Stimulated activated CD4-positive, alpha-beta T cell treated with anti-CD3 and anti-CD28 coated beads, TNF-alpha, amount 100 ng/mL, for 48 hours (primary cell): ENCODE measurements around the gene PPP1R9B.

Experiments
- DNase-seq, 3 donors: peaks; one replicate each; pipeline ENCODE4 v3.0.0-alpha.2; 2020; ENCODE audit warnings: low read depth in 3 of 3

Gene PPP1R9B

DNA sequence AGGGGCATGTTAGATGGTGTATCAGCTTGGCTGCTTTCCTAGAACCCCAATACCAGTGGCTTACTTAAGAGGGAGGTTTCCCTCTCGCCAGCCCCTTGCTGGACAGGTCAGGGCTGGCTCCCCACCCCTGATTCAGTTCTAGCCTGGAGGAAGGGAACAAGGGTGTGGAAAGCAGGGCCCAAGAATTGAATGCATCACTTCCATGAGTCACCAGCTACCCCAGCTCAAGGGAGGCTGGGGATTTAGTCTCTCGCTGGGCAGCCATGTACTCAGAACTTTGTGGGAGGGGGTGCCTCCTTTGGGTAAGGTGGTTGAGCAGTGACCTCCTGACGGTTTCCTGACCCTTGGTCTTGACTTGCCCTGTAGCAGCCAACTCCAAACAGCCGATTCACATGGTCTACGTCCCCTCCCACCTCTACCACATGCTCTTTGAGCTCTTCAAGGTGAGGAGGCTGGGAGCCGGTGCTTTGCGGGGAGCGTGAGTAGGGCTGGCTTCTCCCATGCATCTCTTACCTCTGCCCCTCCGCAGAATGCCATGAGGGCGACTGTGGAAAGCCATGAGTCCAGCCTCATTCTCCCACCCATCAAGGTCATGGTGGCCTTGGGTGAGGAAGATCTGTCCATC lies 42.6 kb downstream of the PPP1R9B start:
- DNase-seq, result no peak

DNA sequence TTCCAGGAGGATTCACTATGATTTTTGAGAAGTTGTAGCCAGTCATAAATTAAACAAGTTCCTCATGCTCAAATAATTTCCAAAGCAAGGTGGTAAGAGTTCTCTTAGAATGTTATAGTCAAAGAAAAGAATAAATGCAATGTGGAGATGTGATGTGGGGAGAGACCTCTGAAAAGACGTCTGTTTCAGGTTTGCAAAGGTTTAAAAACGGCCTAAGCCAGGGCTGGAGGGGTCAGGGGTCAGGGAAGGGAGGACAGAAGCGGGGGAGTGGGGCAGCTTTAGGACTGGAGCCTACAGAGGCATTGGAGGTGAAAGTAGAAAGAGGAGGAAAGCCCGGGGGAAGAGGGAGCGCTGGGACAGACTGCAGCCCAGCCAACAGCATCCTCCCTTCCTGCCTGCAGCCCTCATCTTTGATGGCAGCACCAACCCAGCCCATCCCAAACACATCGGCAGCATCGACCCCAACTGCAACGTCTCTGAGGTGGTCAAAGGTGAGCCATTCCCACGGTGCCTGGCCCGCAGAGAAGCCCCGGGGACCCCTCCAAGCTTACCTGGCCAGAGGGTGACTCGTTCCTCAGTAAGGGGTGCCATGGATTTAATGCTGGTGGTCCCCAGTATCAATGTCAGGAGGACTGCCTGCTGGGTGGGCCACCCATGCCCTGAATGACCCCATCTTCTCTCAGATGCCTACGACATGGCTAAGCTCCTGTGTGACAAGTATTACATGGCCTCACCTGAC lies 43.9 kb downstream of the PPP1R9B start:
- DNase-seq, result no peak

DNA sequence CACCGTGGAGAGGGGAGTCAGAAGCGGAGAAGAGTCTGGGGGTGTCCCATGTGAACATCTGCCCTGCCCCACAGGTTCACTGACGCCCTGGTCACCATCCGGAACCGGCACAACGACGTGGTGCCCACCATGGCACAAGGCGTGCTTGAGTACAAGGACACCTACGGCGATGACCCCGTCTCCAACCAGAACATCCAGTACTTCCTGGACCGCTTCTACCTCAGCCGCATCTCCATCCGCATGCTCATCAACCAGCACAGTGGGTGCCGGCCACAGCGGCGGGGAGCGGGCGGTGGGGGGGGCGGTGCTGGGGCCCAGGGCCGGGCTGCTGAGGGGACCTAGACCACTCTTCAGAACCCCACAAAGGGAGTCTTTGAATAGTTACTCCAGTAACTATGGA lies 44.7 kb downstream of the PPP1R9B start:
- no peak for DNase-seq

DNA sequence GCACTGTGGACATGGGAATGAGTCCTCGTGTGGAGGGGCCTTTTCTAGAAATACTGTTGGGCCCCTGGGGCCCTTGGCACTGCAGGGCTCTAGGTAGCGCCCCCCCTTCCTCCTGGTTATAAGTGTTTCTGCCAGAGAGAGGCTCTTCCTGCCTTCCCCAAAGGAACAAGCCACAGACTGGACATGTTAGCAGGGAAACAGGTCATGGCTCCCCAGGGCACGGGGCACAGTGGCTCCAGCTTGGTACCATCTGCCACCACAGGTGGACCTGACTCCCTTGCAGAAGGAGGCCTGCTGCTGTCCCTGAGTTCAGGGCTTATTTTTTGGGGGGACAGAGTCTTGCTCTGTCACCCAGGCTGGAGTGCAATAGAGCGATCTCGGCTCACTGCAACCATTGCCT lies 46.5 kb downstream of the PPP1R9B start:
- DNase-seq, result no peak

DNA sequence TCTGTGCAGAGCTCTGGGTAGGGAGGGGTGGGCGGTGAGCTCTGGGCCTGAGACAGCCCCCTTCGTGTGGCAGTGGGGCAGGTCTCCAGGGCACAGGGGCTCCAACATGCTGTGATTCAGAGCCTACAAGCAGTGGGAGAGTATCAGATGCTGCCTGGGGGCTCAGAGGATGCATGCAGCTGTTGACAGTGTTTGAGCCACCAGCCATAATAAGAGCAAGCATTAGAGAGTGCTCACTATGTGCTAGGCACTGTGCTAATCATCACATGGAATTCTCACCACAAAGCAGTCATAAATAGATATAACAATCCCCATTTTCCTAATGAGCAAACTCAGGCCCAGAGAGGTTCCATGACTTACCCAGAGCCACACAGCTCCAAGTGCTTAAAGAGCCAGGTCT lies 47.2 kb downstream of the PPP1R9B start:
- no peak for DNase-seq

DNA sequence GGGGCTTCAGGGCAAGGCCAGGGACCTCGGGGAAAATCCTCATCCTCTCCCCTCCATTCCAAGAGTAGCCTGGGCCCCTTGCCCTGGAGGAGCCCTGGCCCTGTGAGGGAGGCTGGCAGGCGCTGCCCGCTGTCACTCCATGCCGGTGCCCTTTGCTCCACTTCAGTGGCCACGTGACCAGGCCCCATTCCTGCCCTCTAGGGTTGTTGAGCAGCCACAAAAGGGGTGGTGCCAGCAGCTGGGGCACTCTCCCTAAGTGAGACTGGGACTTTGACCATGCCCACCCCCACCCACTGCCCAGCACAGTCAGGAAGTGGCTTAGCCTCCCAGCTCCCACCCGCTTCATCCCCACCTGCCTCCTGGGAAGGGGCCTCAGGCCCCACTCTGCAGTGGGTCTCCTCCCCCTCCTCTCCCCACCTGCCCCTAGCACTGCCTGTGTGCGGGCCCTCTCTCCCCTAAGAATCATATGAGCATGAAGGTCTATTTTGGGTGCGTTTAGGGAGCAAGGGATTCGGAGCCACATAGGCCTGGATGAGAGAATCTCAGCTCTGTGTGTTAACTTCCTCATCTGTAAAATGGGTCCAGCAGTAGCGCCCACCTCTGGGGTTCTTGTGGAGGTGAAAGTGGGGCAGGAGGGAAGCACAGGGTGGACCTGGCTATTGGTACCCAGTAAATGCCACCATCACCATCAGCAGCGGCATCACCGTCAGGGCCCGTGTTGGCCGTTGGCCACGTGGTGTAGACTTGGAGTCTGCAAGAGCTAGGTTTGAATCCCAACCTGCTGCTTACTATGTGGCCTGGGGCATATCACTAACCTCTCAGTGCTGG lies 48.1 kb downstream of the PPP1R9B start:
- DNase-seq, result no peak

DNA sequence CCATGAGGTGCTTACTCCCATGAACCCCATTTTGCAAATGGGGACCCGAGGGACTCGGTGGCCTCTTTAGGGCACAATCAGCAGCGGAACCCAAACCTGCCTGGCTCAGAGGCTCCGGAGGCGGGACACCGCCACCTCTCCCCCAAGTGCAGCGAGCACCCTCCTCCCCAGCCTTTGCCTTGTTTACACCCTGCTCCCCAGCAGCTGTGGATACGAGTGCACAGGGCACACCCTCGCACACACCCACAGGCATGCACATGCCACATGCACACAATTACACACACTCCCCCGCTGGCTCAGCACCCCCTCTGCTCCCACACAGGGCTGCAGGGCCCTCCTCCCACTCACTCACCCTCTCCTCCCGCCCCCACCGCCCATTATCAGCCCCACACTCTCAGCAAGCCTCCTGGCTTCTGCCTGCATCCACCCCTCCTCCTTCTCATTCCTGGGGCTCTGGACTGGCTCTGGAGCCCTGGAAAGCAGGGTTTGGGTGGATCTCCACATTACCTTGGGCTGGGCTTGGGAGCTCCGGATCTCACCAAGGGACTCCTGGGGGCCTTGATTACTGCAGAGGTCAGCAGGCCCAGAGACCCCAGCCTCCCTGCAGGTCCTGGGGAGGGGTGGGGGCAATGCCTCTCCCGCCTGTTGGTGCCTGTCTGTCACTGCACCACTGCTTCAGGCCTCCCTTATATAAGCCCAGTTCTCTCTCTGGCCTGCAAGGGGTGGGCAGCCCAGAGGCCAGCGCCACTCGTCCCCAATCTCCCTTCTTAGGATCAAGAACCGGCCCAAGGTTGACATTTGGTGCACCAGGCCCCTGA lies 48.9 kb downstream of the PPP1R9B start:
- no peak for DNase-seq

DNA sequence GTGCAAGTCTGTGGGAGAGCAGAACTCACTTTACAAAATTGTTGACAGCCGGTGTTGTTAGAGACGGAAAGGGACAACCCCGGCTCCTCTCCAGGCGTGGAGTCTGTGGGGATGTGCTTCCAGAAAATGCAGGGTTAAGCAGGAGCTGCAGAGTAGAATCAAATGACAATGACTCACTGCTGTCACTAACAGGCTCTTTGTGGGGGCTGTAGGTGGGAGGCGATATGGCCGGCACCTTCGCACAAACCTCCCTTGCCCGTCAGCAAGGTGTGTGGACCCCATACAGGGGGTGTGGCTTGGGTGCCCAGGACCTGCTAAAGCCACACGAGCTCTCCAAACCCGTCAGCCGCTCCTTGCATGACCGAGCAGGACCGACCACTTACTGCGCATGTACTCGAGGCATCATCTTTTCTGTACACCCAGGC lies 49.5 kb downstream of the PPP1R9B start:
- DNase-seq, result no peak

DNA sequence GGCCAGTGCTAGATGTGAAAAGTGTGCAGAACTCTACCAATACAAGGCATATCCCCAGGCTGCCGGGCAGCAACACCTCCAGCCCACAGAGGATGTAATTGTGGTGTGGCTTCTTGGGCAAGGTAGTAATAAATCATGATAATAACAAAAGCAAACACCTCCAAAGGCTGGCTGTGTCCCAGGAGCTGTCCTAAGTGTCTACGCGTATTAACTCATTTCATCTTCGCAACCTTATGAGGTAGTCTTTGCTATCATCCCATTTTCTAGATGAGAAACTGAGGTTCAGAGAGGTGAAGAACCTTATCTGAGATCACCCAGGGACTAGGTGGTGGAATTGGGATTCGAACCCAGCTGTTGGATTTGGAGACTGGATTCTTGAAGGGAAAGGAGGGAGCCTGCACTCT lies 50.0 kb downstream of the PPP1R9B start:
- DNase-seq, result no peak

DNA sequence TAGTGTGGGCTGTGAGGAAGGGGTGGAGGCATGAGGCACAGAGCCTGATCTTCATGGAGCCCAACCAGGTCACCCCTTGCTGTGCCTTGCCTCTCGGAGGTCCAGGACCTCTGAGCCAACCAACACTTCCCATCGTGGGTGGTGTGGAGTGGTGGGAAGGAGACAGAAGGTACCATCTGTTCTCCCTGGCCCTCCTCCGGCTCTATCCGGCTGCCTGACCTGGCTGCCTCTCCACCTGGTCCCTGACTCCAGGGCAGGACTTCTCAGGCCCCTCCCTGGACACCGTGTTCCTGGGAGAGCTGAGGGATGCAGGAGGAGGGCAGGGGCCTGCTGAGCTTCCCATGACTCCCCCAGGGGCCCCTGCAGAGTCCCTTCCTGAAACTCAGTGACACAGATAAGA lies 51.5 kb downstream of the PPP1R9B start:
- no peak for DNase-seq

DNA sequence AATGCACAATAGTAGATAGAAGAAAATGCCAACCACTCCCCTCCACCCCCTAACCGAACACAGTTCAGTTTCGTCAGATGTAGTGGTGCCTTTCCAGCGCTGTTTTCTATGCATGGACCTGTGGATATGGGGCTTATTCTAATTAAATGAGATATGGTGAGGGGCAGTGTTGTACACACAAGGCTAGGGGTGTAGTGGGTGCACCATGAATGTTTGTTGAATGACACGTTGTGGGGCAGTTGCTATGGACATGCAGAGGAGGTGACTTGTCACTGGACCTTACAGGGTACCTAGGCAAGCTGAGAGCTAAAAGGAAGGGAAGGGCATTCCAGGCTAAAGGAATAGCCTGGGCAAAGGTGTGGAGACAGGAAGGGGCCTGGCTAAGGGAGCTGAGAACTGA lies 51.9 kb downstream of the PPP1R9B start:
- DNase-seq, result no peak

DNA sequence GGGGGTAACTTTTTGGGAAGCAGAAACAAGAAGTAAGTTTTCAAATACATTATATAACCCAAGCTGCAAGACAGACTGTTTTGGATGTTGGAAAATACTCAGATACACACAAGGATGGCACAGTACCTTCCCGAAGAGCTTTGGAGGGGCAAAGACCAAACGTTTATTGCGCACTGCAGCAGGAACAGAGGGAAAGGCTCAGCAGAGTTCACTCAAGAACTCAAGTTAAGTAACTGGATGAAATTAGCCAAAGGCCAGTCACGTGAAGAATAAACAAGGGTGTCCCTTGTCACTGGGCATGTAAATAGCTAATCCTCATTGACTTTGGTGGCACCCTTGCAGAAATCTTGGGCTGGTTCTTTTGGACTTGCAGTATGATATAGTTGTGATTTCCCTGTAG lies 52.6 kb downstream of the PPP1R9B start:
- DNase-seq, result no peak

DNA sequence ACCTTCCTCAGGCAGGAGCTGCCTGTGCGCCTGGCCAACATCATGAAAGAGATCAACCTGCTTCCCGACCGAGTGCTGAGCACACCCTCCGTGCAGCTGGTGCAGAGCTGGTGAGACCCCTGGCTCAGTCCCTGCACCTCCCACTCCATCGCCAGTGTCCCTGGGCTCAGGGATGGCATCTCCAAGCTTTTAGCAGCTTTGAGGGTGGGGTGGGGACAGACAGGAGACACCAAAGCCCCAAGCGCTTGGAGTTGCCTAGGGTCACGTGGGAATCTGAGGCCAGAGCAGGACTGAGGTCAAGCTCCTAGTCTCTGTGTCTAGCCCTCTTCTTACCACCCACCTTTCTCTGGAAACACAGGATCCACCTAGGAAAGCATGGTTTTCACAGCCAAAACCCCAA lies 53.0 kb downstream of the PPP1R9B start:
- no peak for DNase-seq

DNA sequence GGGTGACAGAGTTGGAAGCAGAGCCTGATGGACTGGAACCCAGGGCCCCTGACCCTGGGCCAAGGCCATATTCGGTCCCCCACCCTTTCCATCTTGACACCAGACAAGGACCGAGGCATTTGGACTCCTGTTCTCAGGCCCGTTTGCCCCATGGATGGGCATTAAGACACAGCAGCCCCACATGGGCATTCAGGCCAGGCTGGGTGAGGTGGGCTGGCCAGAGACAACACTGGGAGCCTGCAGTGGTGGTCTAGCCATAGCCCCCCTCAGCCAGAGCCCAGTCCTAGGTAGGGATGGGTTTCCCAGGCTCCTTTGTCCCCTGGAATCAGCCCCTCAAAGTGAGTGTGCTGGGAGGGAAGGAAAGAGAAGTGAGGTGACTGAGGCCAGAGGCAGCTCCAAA lies 53.7 kb downstream of the PPP1R9B start:
- DNase-seq, result no peak

DNA sequence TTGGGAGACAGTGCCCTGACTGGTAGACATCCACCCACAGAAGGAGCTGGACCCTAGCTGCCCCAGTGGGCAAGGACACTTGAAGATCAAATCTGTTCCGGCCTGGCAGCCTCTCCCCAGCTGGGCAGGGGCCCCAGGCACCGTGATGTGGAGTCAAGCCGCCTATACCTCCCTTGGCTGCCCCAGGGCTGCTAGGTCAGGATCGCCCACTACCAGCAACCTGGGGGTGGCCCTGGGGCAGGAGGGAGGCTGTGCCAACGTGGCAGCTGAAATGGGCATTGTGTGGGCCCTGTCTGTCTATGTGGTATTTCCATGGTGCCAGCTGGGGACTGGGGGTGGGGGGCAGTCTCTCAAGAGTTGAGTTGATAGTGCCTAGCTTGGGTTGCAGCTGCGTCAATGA lies 54.4 kb downstream of the PPP1R9B start:
- no peak for DNase-seq

DNA sequence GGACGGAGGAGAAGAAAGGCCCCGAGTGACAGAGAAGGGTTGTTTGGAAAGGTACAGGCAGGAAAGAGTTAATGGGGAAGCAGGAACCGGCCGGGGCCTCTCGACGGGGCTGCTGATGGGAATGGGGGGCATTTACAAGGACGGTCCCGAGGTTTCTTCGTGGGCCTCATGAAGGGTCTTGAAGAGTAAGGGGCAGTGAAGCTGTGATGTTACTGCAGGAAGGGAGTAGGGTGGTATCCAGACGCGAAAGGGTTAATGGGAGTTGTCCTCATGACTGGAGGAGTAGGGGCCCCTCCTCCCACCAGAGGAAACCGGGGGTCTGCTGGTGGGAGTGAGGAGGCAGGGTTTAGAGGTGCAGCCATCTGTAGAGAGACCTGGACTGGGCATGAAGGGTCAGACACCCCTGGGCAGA lies 54.8 kb downstream of the PPP1R9B start:
- DNase-seq, result no peak

DNA sequence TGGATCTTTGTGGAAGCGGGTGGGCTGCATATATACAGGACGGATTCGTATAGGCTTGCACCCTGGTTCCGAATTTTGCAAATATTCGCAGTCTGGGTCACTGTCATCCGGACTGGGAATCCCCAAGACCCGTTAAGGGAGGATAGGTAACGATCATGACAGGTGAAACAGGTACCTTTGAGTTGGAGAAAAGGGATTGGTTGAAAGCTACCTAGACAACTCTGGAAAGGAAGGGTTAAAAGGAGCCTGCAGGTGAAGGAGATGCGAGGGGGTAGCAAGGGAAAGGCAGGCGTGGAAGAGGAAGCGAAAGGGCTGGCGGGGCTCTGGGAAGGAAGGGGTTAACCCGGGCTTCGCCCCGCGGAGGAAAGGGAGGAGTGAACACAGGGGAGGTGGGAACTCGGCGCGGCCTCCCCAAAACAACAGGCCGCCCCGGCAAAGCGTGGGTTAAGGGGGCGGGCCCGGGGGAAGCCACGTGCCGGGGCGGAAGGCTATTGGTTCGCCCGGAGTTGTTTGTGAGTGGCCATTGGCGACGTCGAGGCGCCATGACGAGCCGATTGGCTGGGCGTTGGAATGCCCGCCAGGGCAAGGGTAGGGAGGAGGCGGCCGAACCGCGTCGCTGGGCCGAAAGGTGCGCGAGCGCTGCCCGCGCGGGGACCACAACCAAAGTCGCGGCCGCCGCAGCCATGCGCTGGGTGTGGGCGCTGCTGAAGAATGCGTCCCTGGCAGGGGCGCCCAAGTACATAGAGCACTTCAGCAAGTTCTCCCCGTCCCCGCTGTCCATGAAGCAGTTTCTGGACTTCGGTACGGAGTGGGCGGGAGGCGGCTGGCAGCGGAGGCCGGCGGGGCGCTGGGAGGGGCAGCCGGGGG lies 55.5 kb downstream of the PPP1R9B start, which contains the start of gene PDK2:
TSS of gene PDK2 (plus strand) at position 599 of the 867 bp plus-strand sequence. CDS start at position 684, 85 bp downstream.
- DNase-seq, result peak; percentile 89 to 91 (median 91)

DNA sequence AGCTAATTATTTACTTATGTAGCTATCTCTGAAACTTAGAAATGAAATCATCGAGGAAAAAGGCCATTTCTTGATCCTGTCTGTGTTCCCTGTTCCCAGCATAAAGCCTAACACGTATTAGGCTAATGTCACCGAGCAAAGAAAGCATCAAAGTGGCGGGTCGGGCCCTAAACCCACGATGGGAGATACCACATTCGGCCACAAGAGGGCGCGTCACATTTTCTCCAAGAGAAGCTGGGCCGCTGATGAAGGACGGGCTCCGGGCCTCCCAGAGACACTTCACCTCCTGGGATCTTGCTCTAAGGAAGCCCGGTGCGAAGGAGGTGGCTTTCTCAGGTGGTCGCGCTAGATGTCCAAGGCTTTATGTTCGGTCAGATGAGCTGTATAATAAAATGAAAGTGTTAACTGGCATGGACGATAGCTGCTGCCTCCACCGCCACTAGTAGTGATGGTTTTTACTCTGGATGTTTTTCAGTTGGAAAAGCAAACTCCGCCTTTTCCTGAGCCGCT lies 56.2 kb downstream of the PPP1R9B start:
- DNase-seq, result peak; percentile 75 to 89 (median 88)

DNA sequence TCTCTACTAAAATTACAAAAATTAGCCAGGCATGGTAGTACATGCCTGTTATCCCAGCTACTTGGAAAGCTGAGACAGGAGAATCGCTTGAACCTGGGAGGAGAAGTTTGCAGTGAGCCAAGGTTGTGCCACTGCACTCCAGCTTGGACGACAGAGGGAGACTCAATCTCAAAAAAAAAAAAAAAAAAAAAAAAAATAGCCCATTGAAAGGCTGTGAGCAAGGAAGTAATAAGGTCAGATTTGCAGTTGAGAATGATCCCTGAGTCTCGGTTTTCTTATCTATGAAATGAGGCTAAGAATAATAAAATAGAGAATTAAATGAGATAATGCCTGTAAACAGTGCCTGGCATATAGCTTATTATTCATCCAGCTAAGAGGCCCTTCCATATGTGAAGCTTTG lies 56.7 kb downstream of the PPP1R9B start:
- no peak for DNase-seq

DNA sequence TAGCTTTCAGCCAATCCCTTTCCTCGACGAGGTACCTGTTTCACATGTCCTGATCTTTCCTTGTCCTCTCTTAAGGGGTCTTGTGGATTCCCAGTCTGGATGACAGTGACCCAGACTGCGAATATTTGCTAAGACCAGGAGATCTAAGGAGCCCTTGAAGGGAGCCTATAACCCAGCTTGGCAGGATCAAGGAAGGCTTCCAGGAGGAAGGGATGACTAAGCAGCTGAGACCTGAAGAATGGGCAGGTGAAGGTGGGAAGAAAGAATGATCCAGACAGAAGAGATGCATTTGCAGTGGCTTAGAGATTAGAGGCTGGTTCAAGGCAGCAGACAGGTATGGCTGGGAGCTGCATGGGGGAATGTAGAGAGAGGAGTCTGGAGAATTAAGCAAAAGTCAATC lies 57.2 kb downstream of the PPP1R9B start:
- DNase-seq, result no peak

DNA sequence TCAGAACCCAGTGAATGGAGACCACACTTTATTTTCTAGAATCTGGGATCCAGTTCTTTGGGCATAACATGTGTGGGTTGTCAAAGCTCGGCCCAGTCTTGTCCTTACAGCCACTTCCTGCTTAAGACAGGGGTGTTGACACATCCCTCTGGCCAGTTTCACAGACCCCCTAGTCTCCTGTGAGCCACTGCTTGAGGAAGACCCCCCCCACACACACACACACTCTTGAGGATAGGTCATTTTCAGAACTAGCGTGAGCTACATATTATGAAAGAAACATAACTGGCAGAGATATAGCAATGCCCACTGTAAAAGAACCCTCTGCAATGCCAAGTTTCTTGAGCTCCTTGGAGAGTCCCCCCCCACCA lies 58.6 kb downstream of the PPP1R9B start:
- DNase-seq, result no peak
